ENCODE results near the gene PTCH2.

The PTCH2 gene

DNA sequence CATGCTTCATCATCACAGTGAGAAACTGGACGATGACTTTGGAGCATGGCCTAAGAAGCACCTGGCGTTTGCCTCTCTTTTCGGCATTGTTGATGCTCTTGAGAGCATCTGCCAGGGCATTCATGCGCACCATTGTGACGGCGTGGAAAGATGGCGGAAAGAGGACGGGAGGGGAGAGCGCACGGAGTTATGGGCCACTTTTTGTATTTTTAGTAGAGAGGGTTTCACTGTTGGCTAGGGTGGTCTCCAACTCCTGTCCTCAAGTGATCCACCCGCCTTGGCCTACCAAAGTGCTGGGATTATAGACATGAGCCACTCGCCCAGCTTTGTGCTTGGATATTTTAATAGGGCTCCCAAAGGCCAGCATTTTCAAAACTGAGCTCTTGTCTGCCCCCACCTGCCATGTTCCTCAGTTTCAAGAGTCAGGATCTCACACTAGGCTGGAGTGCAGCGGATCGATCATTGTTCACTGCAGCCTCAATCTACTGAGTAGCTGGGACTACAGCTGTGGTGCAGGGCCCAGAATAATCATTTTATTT, 62.4 kb downstream of the PTCH2 start:
- no peak overlapping the region for H3K4me3 ChIP-seq (ENCODE audit: low read depth, low read length)
- TF ChIP-seq, protein P1, sequence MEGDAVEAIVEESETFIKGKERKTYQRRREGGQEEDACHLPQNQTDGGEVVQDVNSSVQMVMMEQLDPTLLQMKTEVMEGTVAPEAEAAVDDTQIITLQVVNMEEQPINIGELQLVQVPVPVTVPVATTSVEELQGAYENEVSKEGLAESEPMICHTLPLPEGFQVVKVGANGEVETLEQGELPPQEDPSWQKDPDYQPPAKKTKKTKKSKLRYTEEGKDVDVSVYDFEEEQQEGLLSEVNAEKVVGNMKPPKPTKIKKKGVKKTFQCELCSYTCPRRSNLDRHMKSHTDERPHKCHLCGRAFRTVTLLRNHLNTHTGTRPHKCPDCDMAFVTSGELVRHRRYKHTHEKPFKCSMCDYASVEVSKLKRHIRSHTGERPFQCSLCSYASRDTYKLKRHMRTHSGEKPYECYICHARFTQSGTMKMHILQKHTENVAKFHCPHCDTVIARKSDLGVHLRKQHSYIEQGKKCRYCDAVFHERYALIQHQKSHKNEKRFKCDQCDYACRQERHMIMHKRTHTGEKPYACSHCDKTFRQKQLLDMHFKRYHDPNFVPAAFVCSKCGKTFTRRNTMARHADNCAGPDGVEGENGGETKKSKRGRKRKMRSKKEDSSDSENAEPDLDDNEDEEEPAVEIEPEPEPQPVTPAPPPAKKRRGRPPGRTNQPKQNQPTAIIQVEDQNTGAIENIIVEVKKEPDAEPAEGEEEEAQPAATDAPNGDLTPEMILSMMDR (IDR thresholded peaks at IDR 0.05; ENCODE audit: low read depth, low read length) = no peak

DNA sequence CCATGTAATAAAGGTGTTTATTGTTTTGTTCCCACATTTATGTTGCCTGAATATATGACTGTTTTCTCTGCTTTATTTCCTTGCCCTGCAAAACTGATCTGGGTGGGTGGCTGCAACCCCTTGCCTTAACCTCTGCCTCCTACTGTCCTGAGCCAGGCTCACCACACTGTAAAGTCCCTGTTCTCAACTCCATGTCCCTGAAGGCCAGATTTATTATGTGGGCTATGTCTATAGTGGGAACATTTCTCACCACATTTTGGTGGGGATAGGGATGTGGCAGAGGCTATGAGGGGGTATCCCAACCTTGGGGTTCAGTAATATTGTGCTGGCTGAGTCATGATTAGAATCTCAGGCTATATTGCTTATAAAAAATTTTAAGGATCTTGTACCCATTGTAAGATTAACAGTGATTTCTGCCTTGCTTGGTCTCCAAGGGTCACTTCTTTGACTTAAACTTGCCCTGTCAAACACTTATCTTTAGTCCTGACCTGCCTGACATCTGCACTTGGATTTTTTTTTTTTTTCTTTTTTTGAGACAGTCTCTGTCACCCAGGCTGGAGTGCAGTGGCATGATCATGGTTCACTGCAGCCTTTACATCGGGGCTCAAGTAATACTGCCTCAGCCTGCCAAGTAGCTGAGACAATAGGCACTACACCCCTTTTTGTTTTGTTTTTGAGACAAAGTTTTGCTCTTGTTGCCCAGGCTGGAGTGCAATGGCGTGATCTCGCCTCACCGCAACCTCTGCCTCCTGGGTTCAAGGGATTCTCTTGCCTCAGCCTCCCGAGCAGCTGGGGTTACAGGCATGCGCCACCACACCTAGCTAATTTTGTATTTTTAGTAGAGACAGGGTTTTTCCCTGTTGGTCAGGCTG, 64.1 kb downstream of the PTCH2 start:
- H3K4me3 ChIP-seq (ENCODE audit: low read depth, low read length) = no peak overlapping the region
- TF ChIP-seq, protein P1 (IDR thresholded peaks at IDR 0.05; ENCODE audit: low read depth, low read length) = no peak

DNA sequence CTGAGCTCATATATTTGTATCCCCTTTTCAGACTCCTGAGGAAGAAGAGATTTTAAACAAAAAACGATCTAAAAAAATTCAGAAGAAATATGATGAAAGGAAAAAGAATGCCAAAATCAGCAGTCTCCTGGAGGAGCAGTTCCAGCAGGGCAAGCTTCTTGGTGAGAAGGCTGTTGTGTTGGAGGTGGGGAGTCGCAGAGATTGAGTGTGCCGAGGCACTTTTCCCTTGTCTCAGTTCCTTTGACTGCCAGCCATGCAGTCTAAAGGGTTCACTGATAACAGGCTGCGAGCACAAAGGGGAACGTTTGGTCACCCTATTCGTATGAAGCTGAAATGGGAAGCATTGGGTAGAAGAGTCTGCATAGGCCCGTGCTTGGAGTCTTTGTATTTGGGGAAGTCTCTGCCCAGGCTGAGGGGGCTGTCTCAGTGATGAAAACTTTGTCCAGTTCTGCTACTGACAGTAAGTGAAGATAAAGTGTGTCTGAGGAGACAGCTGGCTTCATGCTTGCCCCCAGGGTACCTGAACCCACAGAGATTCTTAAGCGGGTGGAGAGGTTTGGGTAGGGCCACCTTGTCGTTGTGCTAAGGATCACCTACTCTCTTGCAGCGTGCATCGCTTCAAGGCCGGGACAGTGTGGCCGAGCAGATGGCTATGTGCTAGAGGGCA, 65.0 kb downstream of the PTCH2 start:
- TF ChIP-seq, protein P1 (IDR thresholded peaks at IDR 0.05; ENCODE audit: low read depth, low read length) = no peak
- no peak overlapping the region for H3K4me3 ChIP-seq (ENCODE audit: low read depth, low read length)

- H3K4me3 ChIP-seq (ENCODE audit: low read depth, low read length) = peak overlapping the region; percentile 93
- TF ChIP-seq, protein P1 (IDR thresholded peaks at IDR 0.05; ENCODE audit: low read depth, low read length) = no peak
Observed at GRCh38 chr1:44777547-44777946, 65.5 kb downstream of the PTCH2 start.

DNA sequence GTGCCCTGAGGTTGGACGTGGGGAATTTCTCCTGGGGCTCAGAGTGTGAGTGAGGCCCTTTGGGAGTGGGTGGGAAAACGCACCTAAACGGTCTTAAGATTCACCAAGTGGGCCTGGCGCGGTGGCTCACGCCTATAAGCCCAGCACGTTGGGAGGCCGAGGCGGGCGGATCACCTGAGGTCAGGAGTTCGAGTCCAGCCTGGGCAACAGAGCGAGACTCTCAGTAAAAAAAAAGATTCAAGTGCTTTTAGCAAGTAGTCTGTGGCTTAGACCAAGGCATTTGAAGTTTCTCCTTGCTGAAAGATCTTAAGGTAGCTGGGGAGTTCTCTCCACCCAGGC, 66.4 kb downstream of the PTCH2 start:
- H3K4me3 ChIP-seq (ENCODE audit: low read depth, low read length) = peak overlapping the region; percentile 93
- TF ChIP-seq, protein P1 (IDR thresholded peaks at IDR 0.05; ENCODE audit: low read depth, low read length) = no peak

- TF ChIP-seq, protein P1 (IDR thresholded peaks at IDR 0.05; ENCODE audit: low read depth, low read length) = no peak
- H3K4me3 ChIP-seq (ENCODE audit: low read depth, low read length) = peak overlapping the region; percentile 93
Observed at GRCh38 chr1:44775930-44776729, 66.9 kb downstream of the PTCH2 start.

Data from WI38 (cell line).